Stomach (tissue), 4 donors: ENCODE results near the gene MCL1.

Source experiments
- CTCF ChIP-seq, 7 experiments: fragments of 450-650 bp in 4 of 7; fragments of 200-600 bp in 3 of 7; sonication (generic) in 3 of 7; IDR thresholded peaks; one replicate each; pipeline ENCODE4 v1.5.1; 2016 to 2019; ENCODE audit warnings: antibody characterized with exemption in 7 of 7, control low read depth in 2 of 7, mild to moderate bottlenecking in 1 of 7
- EP300 ChIP-seq: sonication (generic); formaldehyde crosslinking; IDR thresholded peaks from one replicate; pipeline ENCODE4 v1.6.1; 2017; ENCODE audit warnings: antibody characterized with exemption
- POLR2A ChIP-seq, 4 donors: fragments of 450-650 bp; IDR thresholded peaks; one replicate each; pipeline ENCODE4 v1.6.1; 2016; ENCODE audit warnings: antibody characterized with exemption in 4 of 4, control low read depth in 2 of 4, mild to moderate bottlenecking in 1 of 4, moderate library complexity in 1 of 4
- POLR2AphosphoS5 ChIP-seq, 3 donors: sonication (generic); formaldehyde crosslinking; IDR thresholded peaks; one replicate each; pipeline ENCODE4 v1.6.1; 2016; ENCODE audit warnings: antibody characterized with exemption in 3 of 3

DNA sequence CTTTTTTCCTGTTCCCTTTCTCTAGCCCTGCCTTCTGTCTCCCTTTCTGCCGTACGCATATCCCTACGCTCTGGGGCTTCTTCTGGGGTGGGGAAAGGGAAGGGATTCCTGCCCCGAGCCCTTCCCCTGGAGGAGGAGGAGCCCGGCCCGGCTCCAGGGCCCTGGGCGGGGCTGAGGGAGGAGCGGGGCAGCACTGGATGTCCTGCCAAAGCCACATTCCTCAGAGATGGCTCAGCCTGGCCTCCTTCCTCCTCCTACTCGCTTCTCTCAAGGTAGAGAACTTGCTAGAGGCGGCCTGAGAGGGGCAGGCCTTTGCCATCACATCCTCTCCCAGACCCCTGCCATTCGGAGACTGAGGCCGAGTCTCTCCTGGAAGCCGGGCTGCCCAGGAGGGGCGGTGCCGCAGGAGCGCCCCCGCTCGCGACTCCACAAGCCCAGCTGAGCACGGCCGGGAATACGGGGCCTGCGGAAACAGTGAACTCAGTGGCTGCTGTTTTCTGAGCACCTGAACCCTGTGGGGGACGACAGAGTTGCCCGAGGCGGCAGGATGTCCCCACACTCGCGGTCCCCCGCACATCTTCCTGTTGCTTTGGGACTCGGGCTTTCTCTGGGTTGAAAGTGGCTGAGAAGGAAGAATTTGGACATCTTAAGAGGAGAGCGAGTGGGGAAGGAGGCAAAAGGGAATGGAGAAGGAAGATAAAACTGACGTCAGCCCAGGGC is 18.0 kb downstream of the MCL1 start:
- peak in 2 of 7 experiments; percentile 10 to 39 for TF ChIP-seq CTCF (IDR thresholded peaks at IDR 0.05)
- peak in 2 of 4 donors; percentile 80 to 85 for TF ChIP-seq POLR2A (IDR thresholded peaks at IDR 0.05)
- TF ChIP-seq EP300, result peak; percentile 82
- TF ChIP-seq POLR2AphosphoS5 (IDR thresholded peaks at IDR 0.05), result peak; percentile 95 to 99 (median 99)
